Measurements from ENCODE around the gene SMIM13.

SMIM13 gene

DNA sequence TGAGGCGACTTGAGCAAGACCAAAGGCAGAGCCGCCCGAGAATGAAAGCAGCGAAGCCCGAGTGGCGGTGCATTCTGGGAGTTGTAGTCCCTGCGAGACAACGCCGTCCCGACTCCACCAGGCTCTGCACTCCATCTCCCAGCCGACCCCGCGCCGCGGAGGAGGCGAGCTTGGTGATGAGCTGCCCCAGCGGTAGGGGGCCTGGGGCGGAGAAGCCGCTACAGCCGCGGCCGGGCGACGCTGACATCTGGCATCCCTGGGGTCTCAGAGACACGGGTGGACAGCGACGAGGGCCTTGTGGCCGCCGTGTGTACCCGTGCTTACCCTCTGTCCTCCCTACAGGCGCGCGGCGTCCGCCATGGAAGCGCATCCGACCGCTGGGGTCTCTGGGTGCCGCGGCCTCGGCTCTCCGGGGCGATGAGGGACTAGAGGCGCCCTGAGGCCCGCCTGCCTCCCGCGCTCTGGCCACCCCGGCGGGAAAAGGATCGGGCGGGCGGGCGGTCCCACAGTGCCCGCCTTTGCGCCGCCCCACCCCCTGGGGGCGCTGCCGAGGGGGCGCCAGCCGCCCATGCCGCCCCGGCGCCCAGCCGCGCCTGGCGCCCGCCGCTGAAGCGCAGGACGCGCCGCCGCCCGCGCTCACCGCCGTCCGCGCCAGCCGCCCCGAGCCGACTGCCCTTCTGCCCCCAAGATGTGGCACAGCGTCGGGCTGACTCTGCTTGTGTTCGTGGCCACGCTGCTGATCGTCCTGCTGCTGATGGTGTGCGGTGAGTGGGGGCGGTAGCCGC lies at the start of gene SMIM13:
Gene SMIM13 (plus strand): TSS at position 209 of the 785 bp plus-strand sequence. CDS start 480 bp downstream, at position 689.
- peak; percentile 99 for DNase-seq (ENCODE audit: low read depth, low spot score)
- peak within 1 kb of the TSS; percentile 89 for H3K4me3 ChIP-seq (ENCODE audit: low read depth, low read length)
- in situ Hi-C loops (cut with HindIII; ENCODE audit: low sequenced_read_pairs), result no loop called here
- TF ChIP-seq, protein P1, sequence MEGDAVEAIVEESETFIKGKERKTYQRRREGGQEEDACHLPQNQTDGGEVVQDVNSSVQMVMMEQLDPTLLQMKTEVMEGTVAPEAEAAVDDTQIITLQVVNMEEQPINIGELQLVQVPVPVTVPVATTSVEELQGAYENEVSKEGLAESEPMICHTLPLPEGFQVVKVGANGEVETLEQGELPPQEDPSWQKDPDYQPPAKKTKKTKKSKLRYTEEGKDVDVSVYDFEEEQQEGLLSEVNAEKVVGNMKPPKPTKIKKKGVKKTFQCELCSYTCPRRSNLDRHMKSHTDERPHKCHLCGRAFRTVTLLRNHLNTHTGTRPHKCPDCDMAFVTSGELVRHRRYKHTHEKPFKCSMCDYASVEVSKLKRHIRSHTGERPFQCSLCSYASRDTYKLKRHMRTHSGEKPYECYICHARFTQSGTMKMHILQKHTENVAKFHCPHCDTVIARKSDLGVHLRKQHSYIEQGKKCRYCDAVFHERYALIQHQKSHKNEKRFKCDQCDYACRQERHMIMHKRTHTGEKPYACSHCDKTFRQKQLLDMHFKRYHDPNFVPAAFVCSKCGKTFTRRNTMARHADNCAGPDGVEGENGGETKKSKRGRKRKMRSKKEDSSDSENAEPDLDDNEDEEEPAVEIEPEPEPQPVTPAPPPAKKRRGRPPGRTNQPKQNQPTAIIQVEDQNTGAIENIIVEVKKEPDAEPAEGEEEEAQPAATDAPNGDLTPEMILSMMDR (IDR thresholded peaks at IDR 0.05; ENCODE audit: low read depth, low read length), result peak; percentile 37

DNA sequence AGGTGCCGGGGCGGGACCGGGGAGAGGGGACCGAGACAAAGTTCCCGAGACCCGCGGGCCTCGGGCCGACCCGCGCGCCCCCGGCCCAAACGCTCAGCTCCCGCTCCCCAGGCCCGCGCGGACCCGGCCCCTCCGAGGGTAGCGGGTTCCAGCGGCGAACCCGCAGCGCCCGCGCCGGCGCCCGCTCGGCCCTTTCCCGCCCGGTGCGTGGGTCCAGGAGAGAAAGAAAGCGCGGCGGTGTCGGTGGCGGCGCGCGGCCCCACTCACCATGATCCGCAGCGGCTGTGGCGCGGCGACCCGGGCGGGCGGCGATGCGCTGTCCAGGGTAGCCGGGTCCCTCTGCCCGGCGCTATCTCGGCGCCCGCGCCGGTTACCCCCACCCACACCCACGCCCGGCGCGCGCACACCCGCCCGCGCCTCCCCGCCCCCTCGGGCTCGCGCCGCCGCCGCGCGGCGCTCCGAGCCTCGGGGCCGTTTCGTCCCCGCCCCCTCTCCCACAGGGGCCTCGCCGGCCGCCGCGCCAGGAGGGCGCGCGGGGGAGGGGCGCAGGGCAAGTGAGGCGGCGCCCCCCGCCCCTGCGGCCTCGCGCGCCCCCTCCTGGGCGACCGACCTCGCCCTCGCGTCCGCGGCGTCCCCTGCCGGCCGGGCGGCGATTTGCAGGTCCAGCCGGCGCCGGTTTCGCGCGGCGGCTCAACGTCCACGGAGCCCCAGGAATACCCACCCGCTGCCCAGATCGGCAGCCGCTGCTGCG lies 49.5 kb upstream of the SMIM13 start, which contains the start of gene ELOVL2:
Gene ELOVL2 (minus strand): TSS at position 345 of the 751 bp plus-strand sequence. CDS start 75 bp downstream, at position 270.
- TF ChIP-seq, protein P1 (IDR thresholded peaks at IDR 0.05; ENCODE audit: low read depth, low read length), result peak; percentile 60
- H3K4me3 ChIP-seq (ENCODE audit: low read depth, low read length), result peak within 1 kb of the TSS; percentile 46
- in situ Hi-C loops (cut with HindIII; ENCODE audit: low sequenced_read_pairs), result no loop called here
- DNase-seq (ENCODE audit: low read depth, low spot score), result peak; percentile 24

GRCh38 chr6:11044712-11045167 lies 48.9 kb upstream of the SMIM13 start:
- H3K4me3 ChIP-seq (ENCODE audit: low read depth, low read length), result peak overlapping the region; percentile 46
- DNase-seq (ENCODE audit: low read depth, low spot score), result no peak
- TF ChIP-seq, protein P1 (IDR thresholded peaks at IDR 0.05; ENCODE audit: low read depth, low read length), result no peak
- in situ Hi-C loops (cut with HindIII; ENCODE audit: low sequenced_read_pairs), result no loop called here

- TF ChIP-seq, protein P1 (IDR thresholded peaks at IDR 0.05; ENCODE audit: low read depth, low read length), result no peak
- DNase-seq (ENCODE audit: low read depth, low spot score), result peak; percentile 23
- in situ Hi-C loops (cut with HindIII; ENCODE audit: low sequenced_read_pairs), result no loop called here
- H3K4me3 ChIP-seq (ENCODE audit: low read depth, low read length), result no peak overlapping the region
These were observed 42.9 kb upstream of the SMIM13 start for GRCh38 chr6:11050731-11051130.

DNA sequence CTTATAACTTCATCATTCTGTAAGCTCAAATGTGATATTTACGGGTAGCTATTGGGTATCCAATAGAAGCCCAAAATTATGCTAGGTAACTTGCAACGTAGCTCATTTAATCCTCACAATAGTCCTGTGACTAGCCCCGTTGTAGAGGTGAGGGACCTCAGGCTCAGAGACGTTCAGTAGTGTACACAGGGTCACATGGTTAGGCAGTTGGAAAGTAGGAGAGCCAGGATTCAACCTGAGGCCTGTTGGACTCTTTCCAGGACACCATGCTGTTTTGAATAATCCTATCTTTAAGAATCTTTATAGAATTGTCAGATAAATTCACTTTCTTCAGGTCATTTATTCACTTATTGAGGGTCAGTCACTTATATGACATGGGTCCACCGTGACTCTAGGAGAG lies 40.3 kb upstream of the SMIM13 start:
- in situ Hi-C loops (cut with HindIII; ENCODE audit: low sequenced_read_pairs), result no loop called here
- H3K4me3 ChIP-seq (ENCODE audit: low read depth, low read length), result no peak overlapping the region
- DNase-seq (ENCODE audit: low read depth, low spot score), result no peak
- TF ChIP-seq, protein P1 (IDR thresholded peaks at IDR 0.05; ENCODE audit: low read depth, low read length), result no peak

DNA sequence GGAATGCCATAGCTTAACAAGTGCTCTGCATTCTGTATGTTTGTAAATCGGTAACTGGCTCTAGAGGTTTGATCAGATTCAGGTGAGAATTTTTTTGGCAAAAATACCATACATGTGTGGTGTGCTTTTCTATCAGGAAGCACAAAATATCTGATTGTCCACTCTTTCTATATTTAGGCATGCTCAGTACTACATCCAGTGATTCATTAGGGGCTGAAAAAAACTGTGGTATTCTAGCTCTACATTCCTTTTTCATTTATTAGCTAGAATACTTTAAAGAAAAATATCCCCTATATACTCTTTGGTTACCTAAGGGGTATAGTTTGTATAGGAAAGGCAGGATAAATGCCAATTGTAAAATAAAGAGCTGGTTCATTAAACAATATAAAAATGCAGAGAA lies 38.9 kb upstream of the SMIM13 start:
- in situ Hi-C loops (cut with HindIII; ENCODE audit: low sequenced_read_pairs), result no loop called here
- TF ChIP-seq, protein P1 (IDR thresholded peaks at IDR 0.05; ENCODE audit: low read depth, low read length), result no peak
- DNase-seq (ENCODE audit: low read depth, low spot score), result no peak
- H3K4me3 ChIP-seq (ENCODE audit: low read depth, low read length), result no peak overlapping the region

Data from astrocyte of the spinal cord (primary cell).